GM12892 (cell line): ENCODE measurements around the gene HDAC5.

Source experiments
- DNase-seq: peaks from one replicate; pipeline ENCODE4 v3.0.0; 2011; ENCODE audit not compliant: insufficient read length
- FAIRE-seq: peaks from 2 replicates; lab custom pipeline; 2011; peaks lifted over from hg19 to GRCh38; lab: Jason Lieb, UNC
- POLR2A ChIP-seq: IDR thresholded peaks from 2 replicates; pipeline ENCODE4 v1.6.1; 2011; ENCODE audit warnings: low read depth, low read length, control low read depth
- POLR2AphosphoS5 ChIP-seq: IDR thresholded peaks from 2 replicates; pipeline ENCODE4 v1.6.1; 2011; ENCODE audit warnings: low read depth, low read length, control low read depth
- TAF1 ChIP-seq: IDR thresholded peaks from 2 replicates; pipeline ENCODE4 v1.6.1; 2011; ENCODE audit warnings: low read depth, mild to moderate bottlenecking, control low read depth, low read length, borderline replicate concordance

Gene HDAC5

GRCh38 chr17:44088254-44088653, 35.2 kb downstream of the HDAC5 start:
- TF ChIP-seq POLR2A (no peak), TAF1 (no peak), POLR2AphosphoS5 (no peak)
- FAIRE-seq = no peak
- no peak for DNase-seq

DNA sequence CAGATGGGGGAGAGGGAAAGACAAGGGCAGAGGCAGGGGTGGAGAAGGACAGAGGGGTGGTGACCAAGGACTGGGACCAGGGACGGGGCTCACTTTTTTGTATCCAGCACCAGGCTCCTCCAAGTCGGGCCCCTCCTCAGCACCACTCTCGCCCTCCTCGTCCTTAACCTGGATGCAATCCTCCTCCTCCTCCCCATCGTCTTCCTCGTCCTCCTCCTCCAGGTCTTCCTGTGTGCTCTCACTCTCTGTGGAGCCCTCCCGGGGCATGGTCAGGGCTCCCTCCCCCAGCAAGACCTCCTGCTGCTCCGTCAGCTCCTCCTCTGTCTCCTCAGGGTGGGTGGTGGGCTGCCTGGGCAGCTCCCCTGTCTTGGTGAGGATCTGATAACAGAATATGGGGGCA, 36.1 kb downstream of the HDAC5 start:
- FAIRE-seq (no peak), DNase-seq (no peak)
- no peak for TF ChIP-seq TAF1
- TF ChIP-seq POLR2A = no peak
- no peak for TF ChIP-seq POLR2AphosphoS5

- TF ChIP-seq TAF1 (no peak), POLR2AphosphoS5 (no peak), POLR2A (no peak)
- FAIRE-seq (no peak), DNase-seq (no peak)
Observed at GRCh38 chr17:44086364-44087311, 36.8 kb downstream of the HDAC5 start.

DNA sequence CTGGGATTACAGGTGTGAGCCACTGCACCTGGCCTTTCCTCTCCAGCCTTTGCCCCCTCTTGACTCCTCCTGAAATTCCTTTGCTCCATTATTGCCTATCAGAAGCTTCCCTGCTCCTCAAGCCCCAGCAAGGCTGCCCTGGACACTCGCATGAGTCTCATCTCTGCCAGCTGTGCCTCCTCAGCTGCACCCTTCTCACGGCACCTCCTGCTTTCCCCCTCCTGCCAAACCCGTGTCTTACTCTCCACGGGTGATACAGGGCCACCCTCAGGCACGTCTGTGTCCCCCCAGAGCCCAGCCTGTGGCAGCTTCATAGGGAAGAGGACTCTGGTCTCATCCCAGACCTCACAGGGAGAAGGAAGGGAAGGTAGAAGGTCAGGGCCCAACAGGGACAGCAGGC, 37.5 kb downstream of the HDAC5 start:
- DNase-seq (no peak), FAIRE-seq (no peak)
- TF ChIP-seq POLR2A (no peak), POLR2AphosphoS5 (no peak), TAF1 (no peak)

DNA sequence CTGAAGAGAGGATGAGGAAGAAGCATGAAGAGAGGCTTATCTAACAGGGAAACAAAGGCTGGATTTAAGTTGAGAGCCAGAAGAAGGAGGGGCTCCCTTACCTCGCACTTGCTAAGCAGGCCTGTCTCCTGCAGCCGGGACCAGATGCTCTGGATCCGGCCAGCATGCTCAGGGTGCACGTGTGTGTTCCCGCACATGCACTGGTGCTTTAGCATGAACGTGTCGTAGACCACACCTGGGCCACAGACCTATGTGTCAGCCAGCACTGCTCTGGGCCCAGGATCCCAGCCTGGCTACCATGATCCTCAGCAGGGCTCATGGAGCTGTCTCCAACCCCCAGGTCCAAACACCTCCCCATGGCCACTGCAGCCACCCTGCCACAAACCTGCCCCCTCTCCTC, 38.5 kb downstream of the HDAC5 start:
- FAIRE-seq = no peak
- no peak for TF ChIP-seq POLR2AphosphoS5
- no peak for TF ChIP-seq TAF1
- no peak for TF ChIP-seq POLR2A
- no peak for DNase-seq

- DNase-seq = no peak
- FAIRE-seq = no peak
- TF ChIP-seq POLR2A (no peak), TAF1 (no peak), POLR2AphosphoS5 (no peak)
Observed at GRCh38 chr17:44084131-44084538, 39.3 kb downstream of the HDAC5 start.

GRCh38 chr17:44083250-44083849, 40.1 kb downstream of the HDAC5 start:
- FAIRE-seq = no peak
- DNase-seq = no peak
- no peak for TF ChIP-seq POLR2AphosphoS5
- TF ChIP-seq TAF1 = no peak
- no peak for TF ChIP-seq POLR2A

DNA sequence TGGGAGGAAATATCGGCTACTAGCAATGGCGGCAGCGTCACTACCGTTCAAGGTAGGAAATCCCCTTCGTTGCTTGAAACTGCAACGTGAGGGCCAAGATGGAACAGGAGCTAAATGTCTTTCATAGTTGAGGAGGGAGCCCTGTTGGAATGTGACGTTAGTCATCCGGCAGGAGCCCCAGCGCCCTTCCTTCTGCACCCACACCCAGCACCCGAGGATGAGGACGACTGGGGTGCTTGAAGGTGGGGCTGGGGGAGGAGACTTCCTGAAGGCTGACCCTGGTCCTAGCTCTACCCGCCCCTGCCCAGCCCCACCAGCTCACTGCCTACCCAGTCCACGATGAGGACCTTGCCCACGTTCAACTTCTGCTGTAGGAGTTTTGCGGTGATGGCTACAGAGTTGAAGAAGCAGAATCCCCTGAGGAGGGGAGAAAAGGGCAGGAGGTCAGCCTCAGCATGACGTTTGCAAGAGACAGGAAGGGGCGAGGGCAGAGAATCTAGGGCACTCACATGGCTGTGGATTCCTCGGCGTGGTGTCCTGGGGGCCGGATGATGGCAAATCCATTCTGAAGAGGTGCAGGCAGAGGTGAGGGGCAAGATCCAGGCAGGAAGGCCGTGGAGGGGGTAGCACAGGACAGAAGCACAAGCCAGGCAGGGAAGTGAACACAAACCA, 41.0 kb downstream of the HDAC5 start:
- DNase-seq (no peak), FAIRE-seq (no peak)
- no peak for TF ChIP-seq POLR2AphosphoS5
- no peak for TF ChIP-seq POLR2A

DNA sequence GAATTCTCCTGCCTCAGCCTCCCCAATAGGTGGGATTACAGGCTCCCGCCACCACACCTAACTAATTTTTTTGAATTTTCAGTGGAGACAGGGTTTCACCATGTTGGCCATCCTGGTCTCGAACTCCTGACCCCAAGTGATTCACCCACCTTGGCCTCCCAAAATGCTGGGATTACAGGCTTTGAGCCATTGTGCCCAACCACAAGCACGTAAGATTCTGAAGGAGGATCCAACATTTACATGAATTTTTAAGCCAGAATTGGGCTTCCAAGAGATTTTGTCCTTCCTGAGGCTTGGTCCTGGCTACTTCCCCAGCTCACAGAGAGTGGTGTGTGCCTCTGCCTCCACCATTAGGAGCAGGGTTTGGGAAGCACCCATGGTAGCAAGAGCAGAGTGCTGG, 41.8 kb downstream of the HDAC5 start:
- FAIRE-seq (no peak), DNase-seq (no peak)
- no peak for TF ChIP-seq POLR2AphosphoS5
- no peak for TF ChIP-seq TAF1
- no peak for TF ChIP-seq POLR2A

DNA sequence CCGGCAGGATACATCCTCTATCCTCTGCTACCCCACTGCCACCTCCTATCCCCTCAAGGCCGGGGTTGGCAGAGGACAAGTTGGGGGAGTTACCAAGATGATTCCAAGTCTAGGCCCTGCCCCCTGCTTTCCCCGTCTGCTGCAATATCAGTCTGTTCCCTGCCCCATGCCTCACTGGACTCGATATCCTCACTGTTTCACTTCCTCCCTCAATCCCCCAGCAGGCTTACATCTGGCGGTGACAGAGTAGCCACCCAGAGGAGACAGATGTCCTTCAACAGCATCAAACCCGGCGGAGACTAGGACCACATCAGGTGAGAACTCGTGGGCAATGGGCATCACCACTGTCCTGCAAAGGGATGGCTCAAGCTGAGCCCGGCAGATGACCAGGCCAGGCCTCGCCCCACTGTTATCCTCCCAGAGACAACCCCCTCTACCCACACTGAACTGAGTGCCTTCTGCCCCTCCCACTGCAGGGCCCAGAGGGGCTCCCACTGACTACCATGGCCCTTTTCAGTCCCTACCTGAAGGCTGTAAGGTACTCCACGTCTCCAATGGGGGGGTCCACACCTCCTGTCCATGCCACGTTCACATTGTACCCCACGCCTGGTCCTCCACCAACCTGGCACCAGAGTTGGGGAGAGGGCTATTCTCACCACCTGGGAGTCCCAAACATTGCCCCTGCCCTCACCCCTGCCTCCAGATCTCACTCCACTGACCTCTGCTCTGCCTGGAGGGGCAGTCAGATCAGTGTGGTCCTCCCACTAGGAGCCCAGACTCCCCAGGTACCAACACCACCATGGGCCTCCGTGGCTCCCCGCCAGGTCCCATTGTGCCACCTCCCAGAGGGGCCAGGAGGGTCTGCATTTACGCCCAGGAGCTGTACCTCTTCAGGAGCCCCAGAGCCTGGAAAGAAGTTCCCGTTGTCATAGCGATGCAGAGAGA, 43.3 kb downstream of the HDAC5 start:
- no peak for DNase-seq
- FAIRE-seq = no peak
- TF ChIP-seq POLR2AphosphoS5 (no peak), POLR2A (no peak), TAF1 (no peak)
